ENCODE data around the gene THOC5.
A peak's percentile ranks its signal among the peaks of the same experiment; 100 is the strongest.

Gene THOC5

DNA sequence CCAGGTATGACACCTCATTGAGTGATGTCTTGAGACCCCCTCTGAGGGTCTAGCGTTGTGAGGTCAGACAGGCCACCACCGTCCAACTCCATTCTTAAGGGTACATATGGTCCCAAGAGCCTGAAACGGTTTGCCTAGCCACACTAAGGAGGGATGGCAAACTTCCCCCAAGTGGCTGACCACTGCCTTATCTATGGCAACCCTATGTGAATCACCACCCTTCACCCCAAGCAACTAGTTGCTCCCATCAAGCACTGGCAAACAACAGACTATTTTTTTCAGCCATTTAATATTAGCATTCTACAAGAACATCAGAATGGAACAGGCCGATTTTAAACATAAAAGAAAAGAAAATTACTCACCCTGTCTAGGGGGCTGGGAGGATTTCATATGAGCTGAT is 22.8 kb downstream of the THOC5 start:
- no peak for TF ChIP-seq KLF9 (tag by site-specific recombination; IDR thresholded peaks at IDR 0.05; ENCODE audit: low read depth)
- TF ChIP-seq, protein P1, sequence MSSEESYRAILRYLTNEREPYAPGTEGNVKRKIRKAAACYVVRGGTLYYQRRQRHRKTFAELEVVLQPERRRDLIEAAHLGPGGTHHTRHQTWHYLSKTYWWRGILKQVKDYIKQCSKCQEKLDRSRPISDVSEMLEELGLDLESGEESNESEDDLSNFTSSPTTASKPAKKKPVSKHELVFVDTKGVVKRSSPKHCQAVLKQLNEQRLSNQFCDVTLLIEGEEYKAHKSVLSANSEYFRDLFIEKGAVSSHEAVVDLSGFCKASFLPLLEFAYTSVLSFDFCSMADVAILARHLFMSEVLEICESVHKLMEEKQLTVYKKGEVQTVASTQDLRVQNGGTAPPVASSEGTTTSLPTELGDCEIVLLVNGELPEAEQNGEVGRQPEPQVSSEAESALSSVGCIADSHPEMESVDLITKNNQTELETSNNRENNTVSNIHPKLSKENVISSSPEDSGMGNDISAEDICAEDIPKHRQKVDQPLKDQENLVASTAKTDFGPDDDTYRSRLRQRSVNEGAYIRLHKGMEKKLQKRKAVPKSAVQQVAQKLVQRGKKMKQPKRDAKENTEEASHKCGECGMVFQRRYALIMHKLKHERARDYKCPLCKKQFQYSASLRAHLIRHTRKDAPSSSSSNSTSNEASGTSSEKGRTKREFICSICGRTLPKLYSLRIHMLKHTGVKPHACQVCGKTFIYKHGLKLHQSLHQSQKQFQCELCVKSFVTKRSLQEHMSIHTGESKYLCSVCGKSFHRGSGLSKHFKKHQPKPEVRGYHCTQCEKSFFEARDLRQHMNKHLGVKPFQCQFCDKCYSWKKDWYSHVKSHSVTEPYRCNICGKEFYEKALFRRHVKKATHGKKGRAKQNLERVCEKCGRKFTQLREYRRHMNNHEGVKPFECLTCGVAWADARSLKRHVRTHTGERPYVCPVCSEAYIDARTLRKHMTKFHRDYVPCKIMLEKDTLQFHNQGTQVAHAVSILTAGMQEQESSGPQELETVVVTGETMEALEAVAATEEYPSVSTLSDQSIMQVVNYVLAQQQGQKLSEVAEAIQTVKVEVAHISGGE (tag by site-specific recombination; conservative IDR thresholded peaks at IDR 0.05; ENCODE audit: low read depth): no peak
- TF ChIP-seq SCRT2 (tag by site-specific recombination; IDR thresholded peaks at IDR 0.05): peak; percentile 63; the same call in 1 of the 2 replicates
- no peak for TF ChIP-seq ZNF112 (tag by site-specific recombination; IDR thresholded peaks at IDR 0.05)
- TF ChIP-seq ZNF132 (tag by site-specific recombination; IDR thresholded peaks at IDR 0.05; ENCODE audit: borderline replicate concordance): no peak
- Histone ChIP-seq H3K9me3 (ENCODE audit: control insufficient read depth, insufficient read depth, low read depth, low read length) (no peaks in the 10 kb centered on the region), H3K36me3 (ENCODE audit: control insufficient read depth in 2 of 2, insufficient read depth in 1 of 2, low read length in 2 of 2) (peaks cover 65 to 92% of the 10 kb centered on the region in 2 experiments), H3K4me1 (ENCODE audit: control insufficient read depth, insufficient read depth, low read length) (no peaks in the 10 kb centered on the region), H3K4me3 (ENCODE audit: low read depth, low read length) (no peak overlapping the region), H3K27ac (ENCODE audit: extremely low read depth, low read depth, low read length) (no peak overlapping the region)
- ChIA-PET POLR2A (no interaction called here), CTCF (interaction anchor here (0.6 to 2.3 kb wide), 4 partner anchors 19 to 558 kb away, joined by 3 to 10 read pairs (median 5); partner anchors contain the start of gene THOC5)

DNA sequence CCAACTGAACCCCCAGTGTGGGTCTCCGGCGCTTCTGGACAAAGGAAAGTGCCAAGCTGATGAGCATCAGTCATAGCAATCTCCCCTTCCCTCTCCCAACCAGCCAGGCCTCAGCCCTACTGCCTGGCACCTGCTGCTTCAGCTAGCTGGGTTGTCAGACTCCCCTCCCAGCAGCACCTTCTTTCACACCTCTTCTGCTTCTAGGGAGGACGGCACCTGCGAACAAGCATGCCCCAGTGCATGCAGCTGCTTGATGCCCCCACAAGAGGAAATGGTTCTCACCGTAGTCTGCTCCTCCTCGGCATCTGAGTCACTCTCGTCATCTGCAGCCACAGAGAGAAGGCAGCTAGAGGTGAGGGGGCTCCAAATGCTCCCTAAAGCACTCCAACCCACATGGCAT is 25.4 kb downstream of the THOC5 start:
- ChIA-PET CTCF (interaction anchor here (0.7 to 0.8 kb wide), 2 partner anchors 17 to 63 kb away, joined by 4 to 5 read pairs; no protein-coding TSS in a partner anchor), POLR2A (interaction anchor here (1.0 to 1.1 kb wide), 2 partner anchors 14 to 26 kb away, joined by 3 to 5 read pairs; partner anchors contain the start of gene THOC5)
- Histone ChIP-seq H3K27ac (ENCODE audit: extremely low read depth, low read depth, low read length) (no peak overlapping the region), H3K4me1 (ENCODE audit: control insufficient read depth, insufficient read depth, low read length) (no peaks in the 10 kb centered on the region), H3K4me3 (ENCODE audit: low read depth, low read length) (no peak overlapping the region), H3K36me3 (ENCODE audit: control insufficient read depth in 2 of 2, insufficient read depth in 1 of 2, low read length in 2 of 2) (peaks cover 58 to 94% of the 10 kb centered on the region in 2 experiments), H3K9me3 (ENCODE audit: control insufficient read depth, insufficient read depth, low read depth, low read length) (no peaks in the 10 kb centered on the region)
- TF ChIP-seq ZFP37 (tag by site-specific recombination; IDR thresholded peaks at IDR 0.05) (no peak), ZNF677 (tag by site-specific recombination; IDR thresholded peaks at IDR 0.05) (no peak), ZBTB20 (tag by site-specific recombination; IDR thresholded peaks at IDR 0.05) (no peak), ZNF292 (tag by site-specific recombination; IDR thresholded peaks at IDR 0.05; ENCODE audit: borderline replicate concordance, low read depth) (no peak), ZNF19 (tag by site-specific recombination; IDR thresholded peaks at IDR 0.05; ENCODE audit: low read depth) (no peak), BCL11B (tag by site-specific recombination; IDR thresholded peaks at IDR 0.05; ENCODE audit: low read depth) (no peak), ZBTB26 (tag by site-specific recombination; optimal IDR thresholded peaks at IDR 0.05) (no peak), ZNF138 (tag by site-specific recombination; IDR thresholded peaks at IDR 0.05; ENCODE audit: borderline replicate concordance) (no peak), HOXA7 (CRISPR knock-in tag; IDR thresholded peaks at IDR 0.05; ENCODE audit: borderline replicate concordance) (no peak)

- POLR2A ChIA-PET: interaction anchor here (0.8 kb wide), 1 partner anchor 23 kb away, joined by 7 read pairs; no protein-coding TSS in a partner anchor
- no peak for TF ChIP-seq ZNF510 (tag by site-specific recombination; IDR thresholded peaks at IDR 0.05; ENCODE audit: insufficient replicate concordance)
- no peak for TF ChIP-seq ZNF112 (tag by site-specific recombination; IDR thresholded peaks at IDR 0.05)
- TF ChIP-seq, protein P2, sequence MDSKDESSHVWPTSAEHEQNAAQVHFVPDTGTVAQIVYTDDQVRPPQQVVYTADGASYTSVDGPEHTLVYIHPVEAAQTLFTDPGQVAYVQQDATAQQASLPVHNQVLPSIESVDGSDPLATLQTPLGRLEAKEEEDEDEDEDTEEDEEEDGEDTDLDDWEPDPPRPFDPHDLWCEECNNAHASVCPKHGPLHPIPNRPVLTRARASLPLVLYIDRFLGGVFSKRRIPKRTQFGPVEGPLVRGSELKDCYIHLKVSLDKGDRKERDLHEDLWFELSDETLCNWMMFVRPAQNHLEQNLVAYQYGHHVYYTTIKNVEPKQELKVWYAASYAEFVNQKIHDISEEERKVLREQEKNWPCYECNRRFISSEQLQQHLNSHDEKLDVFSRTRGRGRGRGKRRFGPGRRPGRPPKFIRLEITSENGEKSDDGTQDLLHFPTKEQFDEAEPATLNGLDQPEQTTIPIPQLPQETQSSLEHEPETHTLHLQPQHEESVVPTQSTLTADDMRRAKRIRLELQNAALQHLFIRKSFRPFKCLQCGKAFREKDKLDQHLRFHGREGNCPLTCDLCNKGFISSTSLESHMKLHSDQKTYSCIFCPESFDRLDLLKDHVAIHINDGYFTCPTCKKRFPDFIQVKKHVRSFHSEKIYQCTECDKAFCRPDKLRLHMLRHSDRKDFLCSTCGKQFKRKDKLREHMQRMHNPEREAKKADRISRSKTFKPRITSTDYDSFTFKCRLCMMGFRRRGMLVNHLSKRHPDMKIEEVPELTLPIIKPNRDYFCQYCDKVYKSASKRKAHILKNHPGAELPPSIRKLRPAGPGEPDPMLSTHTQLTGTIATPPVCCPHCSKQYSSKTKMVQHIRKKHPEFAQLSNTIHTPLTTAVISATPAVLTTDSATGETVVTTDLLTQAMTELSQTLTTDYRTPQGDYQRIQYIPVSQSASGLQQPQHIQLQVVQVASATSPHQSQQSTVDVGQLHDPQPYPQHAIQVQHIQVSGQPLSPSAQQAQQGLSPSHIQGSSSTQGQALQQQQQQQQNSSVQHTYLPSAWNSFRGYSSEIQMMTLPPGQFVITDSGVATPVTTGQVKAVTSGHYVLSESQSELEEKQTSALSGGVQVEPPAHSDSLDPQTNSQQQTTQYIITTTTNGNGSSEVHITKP (tag by site-specific recombination; IDR thresholded peaks at IDR 0.05): peak; percentile 44
- peak; percentile 56 for TF ChIP-seq ZNF654 (tag by site-specific recombination; IDR thresholded peaks at IDR 0.05; ENCODE audit: low read depth)
- TF ChIP-seq ZNF114 (tag by site-specific recombination; IDR thresholded peaks at IDR 0.05): no peak
- TF ChIP-seq, protein P3, sequence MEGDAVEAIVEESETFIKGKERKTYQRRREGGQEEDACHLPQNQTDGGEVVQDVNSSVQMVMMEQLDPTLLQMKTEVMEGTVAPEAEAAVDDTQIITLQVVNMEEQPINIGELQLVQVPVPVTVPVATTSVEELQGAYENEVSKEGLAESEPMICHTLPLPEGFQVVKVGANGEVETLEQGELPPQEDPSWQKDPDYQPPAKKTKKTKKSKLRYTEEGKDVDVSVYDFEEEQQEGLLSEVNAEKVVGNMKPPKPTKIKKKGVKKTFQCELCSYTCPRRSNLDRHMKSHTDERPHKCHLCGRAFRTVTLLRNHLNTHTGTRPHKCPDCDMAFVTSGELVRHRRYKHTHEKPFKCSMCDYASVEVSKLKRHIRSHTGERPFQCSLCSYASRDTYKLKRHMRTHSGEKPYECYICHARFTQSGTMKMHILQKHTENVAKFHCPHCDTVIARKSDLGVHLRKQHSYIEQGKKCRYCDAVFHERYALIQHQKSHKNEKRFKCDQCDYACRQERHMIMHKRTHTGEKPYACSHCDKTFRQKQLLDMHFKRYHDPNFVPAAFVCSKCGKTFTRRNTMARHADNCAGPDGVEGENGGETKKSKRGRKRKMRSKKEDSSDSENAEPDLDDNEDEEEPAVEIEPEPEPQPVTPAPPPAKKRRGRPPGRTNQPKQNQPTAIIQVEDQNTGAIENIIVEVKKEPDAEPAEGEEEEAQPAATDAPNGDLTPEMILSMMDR (tag by site-specific recombination; IDR thresholded peaks at IDR 0.05): peak; percentile 76
- peak; percentile 52; the same call in 1 of the 2 replicates for TF ChIP-seq GLIS1 (tag by site-specific recombination; IDR thresholded peaks at IDR 0.05)
Measured at GRCh38 chr22:29524442-29525191, 28.9 kb downstream of the THOC5 start.

More at GRCh38 chr22:29524442-29525191, 28.9 kb downstream of the THOC5 start:
- peaks cover 45 to 88% of the 10 kb centered on the region in 2 experiments for H3K36me3 ChIP-seq (ENCODE audit: control insufficient read depth in 2 of 2, insufficient read depth in 1 of 2, low read length in 2 of 2)
- no peaks in the 10 kb centered on the region for H3K4me1 ChIP-seq (ENCODE audit: control insufficient read depth, insufficient read depth, low read length)
- no peak overlapping the region for H3K4me3 ChIP-seq (ENCODE audit: low read depth, low read length)
- no peaks in the 10 kb centered on the region for H3K9me3 ChIP-seq (ENCODE audit: control insufficient read depth, insufficient read depth, low read depth, low read length)
- CTCF ChIA-PET: interaction anchor here (0.8 to 1.9 kb wide), 14 partner anchors 9 to 168 kb away, joined by 3 to 17 read pairs (median 4); partner anchors contain the start of genes AP1B1 and THOC5
- no peak overlapping the region for H3K27ac ChIP-seq (ENCODE audit: extremely low read depth, low read depth, low read length)

All from HEK293 (cell line).